Stomach smooth muscle (tissue), 2 donors: ENCODE data around the gene PRDX5.

Experiments used
- H3K27ac ChIP-seq: one replicate; pipeline ENCODE4 v1.7.0; 2013; ENCODE audit warnings: mild to moderate bottlenecking, low read length, inconsistent platforms
- H3K27me3 ChIP-seq, 2 donors: one replicate each; pipeline ENCODE4 v1.7.0; 2013; ENCODE audit warnings: low read length in 2 of 2; ENCODE audit not compliant: insufficient read depth in 2 of 2, control insufficient read depth in 1 of 2
- H3K36me3 ChIP-seq, 2 donors: one replicate each; pipeline ENCODE4 v1.7.0; 2013; ENCODE audit warnings: low read length in 2 of 2; ENCODE audit not compliant: control insufficient read depth in 2 of 2, insufficient read depth in 2 of 2
- H3K4me1 ChIP-seq: one replicate; pipeline ENCODE4 v1.7.0; 2013; ENCODE audit warnings: low read length; ENCODE audit not compliant: control insufficient read depth, insufficient read depth
- H3K4me3 ChIP-seq, 2 donors: one replicate each; pipeline ENCODE4 v1.7.0; 2013; ENCODE audit warnings: low read length in 2 of 2
- H3K9ac ChIP-seq, 2 donors: one replicate each; pipeline ENCODE4 v1.7.0; 2013; ENCODE audit warnings: low read length in 2 of 2, mild to moderate bottlenecking in 1 of 2
- H3K9me3 ChIP-seq, 2 donors: one replicate each; pipeline ENCODE4 v1.7.0; 2013; ENCODE audit warnings: low read length in 2 of 2; ENCODE audit not compliant: control insufficient read depth in 2 of 2
- donor health status: healthy.
- donor health status: Pancreatic carcinoma.

PRDX5 gene

GRCh38 chr11:64343767-64344559, 26.0 kb downstream of the PRDX5 start:
- Histone ChIP-seq H3K9me3 (no peaks in the 10 kb centered on the region), H3K9ac (no peak overlapping the region), H3K27ac (no peak overlapping the region), H3K27me3 (no peaks in the 10 kb centered on the region), H3K4me3 (no peak overlapping the region), H3K36me3 (no peaks in the 10 kb centered on the region), H3K4me1 (peaks cover 11% of the 10 kb centered on the region)

- no peaks in the 10 kb centered on the region for H3K9me3 ChIP-seq
- H3K27me3 ChIP-seq = no peaks in the 10 kb centered on the region
- no peaks in the 10 kb centered on the region for H3K36me3 ChIP-seq
- no peak overlapping the region for H3K27ac ChIP-seq
- H3K4me3 ChIP-seq = no peak overlapping the region
- H3K4me1 ChIP-seq = peaks cover 11% of the 10 kb centered on the region
- no peak overlapping the region for H3K9ac ChIP-seq
These were observed 26.9 kb downstream of the PRDX5 start for GRCh38 chr11:64344787-64345186.

- Histone ChIP-seq H3K27ac (no peak overlapping the region), H3K9me3 (no peaks in the 10 kb centered on the region), H3K27me3 (no peaks in the 10 kb centered on the region), H3K4me3 (no peak overlapping the region), H3K36me3 (no peaks in the 10 kb centered on the region), H3K4me1 (peaks cover 2% of the 10 kb centered on the region), H3K9ac (no peak overlapping the region)
These were observed 29.4 kb downstream of the PRDX5 start for GRCh38 chr11:64347193-64347867.

- no peak overlapping the region for H3K27ac ChIP-seq
- H3K36me3 ChIP-seq = no peaks in the 10 kb centered on the region
- no peak overlapping the region for H3K4me3 ChIP-seq
- no peaks in the 10 kb centered on the region for H3K27me3 ChIP-seq
- no peaks in the 10 kb centered on the region for H3K4me1 ChIP-seq
- no peak overlapping the region for H3K9ac ChIP-seq
- H3K9me3 ChIP-seq = no peaks in the 10 kb centered on the region
These were observed 30.6 kb downstream of the PRDX5 start for GRCh38 chr11:64348383-64349024.

GRCh38 chr11:64349025-64349387, 31.1 kb downstream of the PRDX5 start:
- Histone ChIP-seq H3K9ac (no peak overlapping the region), H3K9me3 (no peaks in the 10 kb centered on the region), H3K27ac (no peak overlapping the region), H3K4me3 (no peak overlapping the region), H3K36me3 (no peaks in the 10 kb centered on the region), H3K4me1 (no peaks in the 10 kb centered on the region), H3K27me3 (no peaks in the 10 kb centered on the region)

- H3K4me1 ChIP-seq = no peaks in the 10 kb centered on the region
- no peaks in the 10 kb centered on the region for H3K27me3 ChIP-seq
- no peak overlapping the region for H3K27ac ChIP-seq
- H3K36me3 ChIP-seq = no peaks in the 10 kb centered on the region
- no peak overlapping the region for H3K4me3 ChIP-seq
- H3K9me3 ChIP-seq = no peaks in the 10 kb centered on the region
- H3K9ac ChIP-seq = no peak overlapping the region
These were observed 31.5 kb downstream of the PRDX5 start for GRCh38 chr11:64349404-64349803.

- Histone ChIP-seq H3K36me3 (no peaks in the 10 kb centered on the region), H3K27me3 (no peaks in the 10 kb centered on the region), H3K9ac (no peak overlapping the region), H3K4me3 (no peak overlapping the region), H3K27ac (no peak overlapping the region), H3K9me3 (no peaks in the 10 kb centered on the region), H3K4me1 (peaks cover 11% of the 10 kb centered on the region)
These were observed 33.3 kb downstream of the PRDX5 start for GRCh38 chr11:64351136-64351631.

GRCh38 chr11:64352099-64352994, 34.4 kb downstream of the PRDX5 start:
- H3K9me3 ChIP-seq = no peaks in the 10 kb centered on the region
- no peaks in the 10 kb centered on the region for H3K36me3 ChIP-seq
- H3K4me1 ChIP-seq = peaks cover 11% of the 10 kb centered on the region
- no peak overlapping the region for H3K4me3 ChIP-seq
- no peak overlapping the region for H3K27ac ChIP-seq
- no peak overlapping the region for H3K9ac ChIP-seq
- H3K27me3 ChIP-seq = no peaks in the 10 kb centered on the region

- H3K4me3 ChIP-seq = no peak overlapping the region
- H3K27ac ChIP-seq = no peak overlapping the region
- no peak overlapping the region for H3K9ac ChIP-seq
- H3K9me3 ChIP-seq = no peaks in the 10 kb centered on the region
- H3K27me3 ChIP-seq = no peaks in the 10 kb centered on the region
- peaks cover 16% of the 10 kb centered on the region for H3K4me1 ChIP-seq
- H3K36me3 ChIP-seq = no peaks in the 10 kb centered on the region
These were observed 35.2 kb downstream of the PRDX5 start for GRCh38 chr11:64352995-64353714.
